Activated gamma-delta T cell (primary cell): ENCODE data around the gene FHOD3.

Experiments
- DNase-seq: peaks from one replicate; lab custom pipeline; 2025; lab: John Stamatoyannopoulos, UW

Gene FHOD3

DNA sequence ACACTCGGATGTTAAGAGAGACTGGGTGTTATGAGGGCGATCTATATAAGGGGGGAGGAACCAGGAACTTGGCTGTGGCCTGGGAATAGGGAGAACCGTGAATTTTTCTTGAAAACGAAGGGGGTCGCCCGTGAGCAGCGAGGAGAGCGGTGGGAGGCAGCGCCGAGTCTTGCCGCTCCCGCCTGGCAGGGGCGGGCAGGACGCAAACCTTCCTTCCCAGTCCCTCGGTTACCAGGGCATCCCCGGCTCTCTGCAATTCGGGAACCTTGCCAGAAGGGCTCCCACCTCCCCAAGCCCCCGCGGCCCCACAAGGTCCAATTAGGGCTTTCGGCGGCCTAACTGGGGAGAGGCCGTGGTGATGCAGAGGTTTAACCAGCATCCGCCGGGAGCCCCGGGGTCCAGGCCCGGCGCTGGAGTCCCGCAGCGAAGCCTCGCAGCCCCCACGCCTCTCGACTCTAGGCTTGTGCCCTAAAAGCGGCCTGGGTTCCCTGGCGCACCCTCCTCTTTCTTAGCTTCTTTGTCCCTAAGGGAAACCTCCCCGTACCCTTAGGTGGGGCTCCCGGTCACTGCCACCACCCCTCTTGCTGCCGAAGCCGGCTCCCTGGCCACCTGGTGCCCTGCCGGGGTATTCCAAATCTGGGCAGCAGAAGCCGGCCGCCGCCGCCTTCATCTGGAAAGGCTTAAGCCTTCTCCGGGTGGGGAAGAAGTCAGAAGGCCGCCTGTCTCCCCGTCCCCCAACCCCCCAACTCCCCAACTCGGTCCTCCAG, 680 bp upstream of the FHOD3 start:
- no peak for DNase-seq

DNA sequence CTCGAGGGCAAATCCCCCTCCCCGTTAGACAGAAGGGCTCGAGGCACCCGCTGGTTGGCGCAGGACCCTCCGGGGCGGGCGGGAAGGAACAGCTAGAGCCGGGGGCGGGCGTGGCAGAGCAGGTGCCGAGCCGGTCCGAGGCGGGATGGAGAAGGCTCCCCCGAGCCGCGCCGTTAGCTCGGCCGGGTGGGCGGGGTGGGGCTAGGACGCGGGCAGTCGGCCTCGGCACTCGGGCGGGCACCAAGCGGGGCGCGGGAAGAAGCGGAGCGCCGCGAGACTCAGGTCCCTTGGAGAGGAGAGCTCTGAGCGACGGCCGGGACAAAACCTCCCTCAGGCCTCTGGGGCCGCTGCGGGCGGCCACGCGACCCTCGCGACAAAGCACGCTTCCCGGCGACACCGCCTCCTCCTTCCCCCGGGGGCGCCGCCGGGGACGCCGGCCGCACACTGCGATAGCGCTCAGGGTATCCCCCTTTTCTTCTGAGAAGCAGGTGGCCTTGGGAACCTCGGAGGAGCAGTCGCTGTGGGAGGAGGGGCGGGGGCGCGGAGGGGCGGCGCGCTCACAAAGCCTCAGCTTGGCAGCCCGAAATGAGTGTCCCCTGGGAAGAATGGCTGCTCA, 721 bp downstream of the FHOD3 start:
- DNase-seq, result no peak

DNA sequence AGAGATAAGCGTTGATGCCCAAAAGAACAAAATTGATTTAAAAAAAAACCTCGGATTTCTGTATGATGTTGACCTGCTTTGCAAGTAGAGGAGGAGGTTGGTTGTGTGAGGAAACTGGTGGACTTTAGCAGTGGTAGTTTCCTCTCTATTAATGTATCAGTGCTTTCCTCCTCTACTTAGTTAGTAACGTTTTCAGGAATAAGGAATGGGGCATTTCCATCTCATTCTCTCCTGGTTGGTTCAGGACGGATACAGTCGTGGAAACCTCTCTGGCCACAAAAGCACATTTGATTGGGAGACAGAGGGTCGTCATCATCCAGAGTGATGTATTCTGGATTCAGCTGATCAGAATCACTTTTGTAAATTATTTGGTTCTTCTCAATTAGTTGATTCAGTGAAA, 1.5 kb downstream of the FHOD3 start:
- no peak for DNase-seq

DNA sequence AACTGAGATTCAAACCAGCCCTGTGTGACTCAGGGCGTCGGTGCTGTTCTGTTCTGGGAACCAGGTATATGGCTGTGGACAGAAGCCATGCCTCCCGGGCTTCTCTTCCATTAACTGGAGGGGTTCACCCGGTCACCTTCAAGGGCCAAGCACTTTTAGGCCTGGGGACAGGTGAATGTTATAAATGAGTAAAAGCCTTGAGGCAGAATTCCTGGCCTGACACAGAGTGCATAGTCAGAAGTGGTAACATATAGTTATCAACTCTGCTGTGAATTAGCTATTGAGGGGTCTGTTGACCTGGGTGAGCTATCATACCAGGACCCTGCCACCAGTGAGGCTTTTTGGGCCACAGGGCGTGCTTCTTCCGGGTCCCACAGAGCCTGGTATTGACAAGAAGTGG, 2.7 kb downstream of the FHOD3 start:
- no peak for DNase-seq

DNA sequence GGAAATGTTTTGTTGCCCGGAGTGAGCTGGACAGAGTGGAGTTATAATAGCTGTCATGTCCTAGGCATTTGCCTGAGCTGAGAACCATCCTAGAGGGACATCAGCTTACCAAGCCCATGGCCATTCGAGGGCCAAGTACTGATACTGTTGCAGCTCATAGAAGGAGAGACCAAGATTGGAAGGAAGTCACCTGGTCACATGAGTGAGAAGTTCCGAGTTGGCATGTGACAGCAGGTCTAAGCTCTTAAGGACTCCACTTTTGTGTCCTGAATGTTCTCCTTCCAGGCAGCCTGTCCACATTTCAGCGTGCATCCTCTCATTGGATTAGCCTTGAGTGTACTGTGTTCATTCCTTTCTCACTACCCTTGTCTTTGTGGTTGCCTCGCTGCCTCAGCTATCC, 4.4 kb downstream of the FHOD3 start:
- no peak for DNase-seq

DNA sequence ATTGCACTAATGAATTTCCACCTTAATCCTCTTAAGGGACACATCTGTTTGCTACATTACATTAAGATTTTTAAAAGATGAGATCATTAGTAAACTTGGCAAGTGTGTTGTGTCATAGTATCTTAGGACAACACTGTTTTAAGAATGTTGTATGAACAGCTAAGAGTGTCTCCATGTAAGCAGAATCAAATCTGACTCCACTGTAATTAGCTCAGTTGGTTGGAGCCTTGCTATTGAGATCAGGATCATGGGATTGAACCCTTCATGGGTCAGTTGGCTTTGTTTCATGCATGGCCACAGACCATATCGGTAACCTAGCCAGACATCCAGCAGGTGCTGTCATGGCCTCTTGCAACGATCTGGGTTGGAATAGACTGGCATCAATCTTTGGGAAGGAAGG, 5.2 kb downstream of the FHOD3 start:
- DNase-seq, result no peak

DNA sequence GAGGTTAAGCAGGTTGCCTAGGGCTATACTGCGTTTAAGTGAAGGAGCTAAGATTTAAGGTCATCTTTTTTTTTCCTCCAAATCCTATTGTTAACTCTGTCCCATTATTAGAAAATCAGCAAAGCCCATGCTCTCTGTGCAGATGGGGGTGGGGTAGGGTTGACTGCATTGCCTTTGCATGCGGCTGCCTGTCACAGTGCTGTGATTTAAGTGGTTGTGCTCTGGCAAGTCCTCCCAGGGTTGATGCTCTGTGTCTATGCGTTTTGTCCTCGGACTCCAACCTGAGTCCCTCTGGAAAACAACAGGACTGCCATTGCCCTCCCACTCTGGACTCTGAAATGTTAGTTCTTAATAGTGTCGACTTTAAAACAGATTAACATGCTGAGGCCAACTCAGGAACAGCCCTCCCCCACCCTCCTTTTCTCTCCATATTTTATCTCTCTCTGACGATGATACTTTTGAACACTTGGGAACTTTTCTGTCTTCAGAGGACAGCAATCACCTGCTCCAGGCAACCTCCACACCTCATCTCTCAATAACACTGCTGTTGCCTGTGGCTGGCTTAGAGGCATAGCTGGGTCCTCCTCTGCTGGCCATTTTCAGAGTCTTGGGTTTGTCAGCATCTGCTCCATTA, 5.8 kb downstream of the FHOD3 start:
- no peak for DNase-seq

DNA sequence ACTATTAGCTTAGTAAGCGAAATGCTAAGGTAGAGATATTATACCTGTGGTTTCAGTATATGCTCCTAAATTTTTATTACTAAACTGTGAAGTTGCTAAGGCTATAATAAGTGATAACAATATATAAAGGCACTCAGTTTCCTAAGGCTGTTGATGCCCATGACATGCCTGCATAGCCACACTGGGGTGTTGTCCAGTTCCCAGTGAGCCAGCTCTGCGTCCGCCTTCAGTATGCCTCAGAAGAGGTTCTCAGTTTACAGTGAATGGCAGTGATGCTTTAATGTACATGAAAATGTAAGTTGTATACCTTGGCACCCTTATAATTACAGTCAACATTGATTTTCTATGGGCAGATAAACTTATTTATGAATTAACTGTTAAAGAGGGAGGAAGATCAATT, 7.2 kb downstream of the FHOD3 start:
- DNase-seq, result no peak

DNA sequence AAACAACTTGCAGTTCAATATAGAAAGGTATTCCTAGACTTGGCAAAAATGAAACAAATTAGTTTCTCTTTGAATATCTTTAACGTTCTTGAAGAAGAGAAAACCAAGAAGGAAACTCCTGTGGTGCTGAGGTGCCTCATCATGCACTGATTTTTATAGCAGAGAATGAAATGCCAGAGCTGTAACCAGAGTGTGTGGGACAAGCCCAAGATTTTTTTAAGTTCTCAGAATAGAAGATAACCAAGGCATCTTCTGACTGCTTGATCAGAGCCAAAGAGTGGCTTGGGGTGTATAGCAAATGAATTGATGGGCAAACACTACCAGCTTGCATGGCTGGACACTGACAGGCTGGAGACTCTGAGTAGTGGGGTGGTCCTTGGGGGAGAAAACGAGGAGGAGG, 7.9 kb downstream of the FHOD3 start:
- no peak for DNase-seq

DNA sequence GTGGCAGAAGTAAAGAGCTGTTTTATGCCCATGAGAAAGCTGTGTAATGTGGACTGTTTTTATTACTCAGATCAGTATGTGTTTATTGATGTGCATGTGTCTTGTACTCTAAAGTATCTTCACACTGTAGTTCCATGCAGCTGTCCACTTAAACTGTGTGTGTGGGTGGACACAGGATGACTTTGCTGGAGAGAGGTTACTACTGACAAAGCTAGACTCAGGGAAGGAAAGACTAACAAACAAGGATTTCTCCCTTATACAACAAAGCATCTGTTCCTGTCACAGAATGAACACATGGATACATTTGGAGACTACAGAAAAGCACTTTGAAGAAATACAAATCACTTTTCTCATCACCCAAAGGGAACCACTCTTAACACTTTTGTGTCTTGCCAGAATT, 10.0 kb downstream of the FHOD3 start:
- no peak for DNase-seq

DNA sequence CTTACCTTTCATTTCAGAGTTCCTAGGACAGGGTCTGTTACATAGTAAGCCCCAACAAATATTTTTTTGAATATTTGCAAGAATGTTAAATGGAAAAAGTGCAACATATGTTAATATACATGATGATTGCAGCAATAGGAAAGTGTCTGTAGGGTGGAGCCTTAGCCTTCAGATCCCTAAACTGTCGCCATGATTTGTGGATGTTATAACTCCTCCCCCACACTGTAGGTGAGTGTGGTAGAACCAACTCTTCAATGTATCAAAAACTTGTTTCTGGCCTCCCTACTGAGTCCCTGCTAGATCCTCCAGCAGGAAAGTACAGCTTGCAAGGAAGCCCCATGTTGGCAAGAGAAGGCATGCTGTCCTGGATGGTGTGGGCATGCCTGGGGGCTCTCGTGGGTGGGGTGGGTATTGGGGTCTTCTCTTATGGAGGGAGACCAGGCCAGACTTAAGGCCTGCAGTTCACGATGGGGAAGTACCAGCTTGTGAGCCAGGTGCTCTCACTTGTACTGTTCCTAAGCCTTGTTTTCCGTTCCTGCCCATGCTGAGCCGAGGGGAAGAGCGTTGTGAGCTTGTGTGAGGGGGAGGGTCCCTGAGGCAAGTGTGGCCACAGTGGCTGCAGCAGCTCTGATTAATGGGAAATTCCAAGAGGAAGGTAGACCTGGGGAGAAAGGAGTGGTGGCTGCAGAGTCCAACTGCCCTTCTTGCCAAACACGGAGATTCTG, 11.4 kb downstream of the FHOD3 start:
- DNase-seq, result no peak

DNA sequence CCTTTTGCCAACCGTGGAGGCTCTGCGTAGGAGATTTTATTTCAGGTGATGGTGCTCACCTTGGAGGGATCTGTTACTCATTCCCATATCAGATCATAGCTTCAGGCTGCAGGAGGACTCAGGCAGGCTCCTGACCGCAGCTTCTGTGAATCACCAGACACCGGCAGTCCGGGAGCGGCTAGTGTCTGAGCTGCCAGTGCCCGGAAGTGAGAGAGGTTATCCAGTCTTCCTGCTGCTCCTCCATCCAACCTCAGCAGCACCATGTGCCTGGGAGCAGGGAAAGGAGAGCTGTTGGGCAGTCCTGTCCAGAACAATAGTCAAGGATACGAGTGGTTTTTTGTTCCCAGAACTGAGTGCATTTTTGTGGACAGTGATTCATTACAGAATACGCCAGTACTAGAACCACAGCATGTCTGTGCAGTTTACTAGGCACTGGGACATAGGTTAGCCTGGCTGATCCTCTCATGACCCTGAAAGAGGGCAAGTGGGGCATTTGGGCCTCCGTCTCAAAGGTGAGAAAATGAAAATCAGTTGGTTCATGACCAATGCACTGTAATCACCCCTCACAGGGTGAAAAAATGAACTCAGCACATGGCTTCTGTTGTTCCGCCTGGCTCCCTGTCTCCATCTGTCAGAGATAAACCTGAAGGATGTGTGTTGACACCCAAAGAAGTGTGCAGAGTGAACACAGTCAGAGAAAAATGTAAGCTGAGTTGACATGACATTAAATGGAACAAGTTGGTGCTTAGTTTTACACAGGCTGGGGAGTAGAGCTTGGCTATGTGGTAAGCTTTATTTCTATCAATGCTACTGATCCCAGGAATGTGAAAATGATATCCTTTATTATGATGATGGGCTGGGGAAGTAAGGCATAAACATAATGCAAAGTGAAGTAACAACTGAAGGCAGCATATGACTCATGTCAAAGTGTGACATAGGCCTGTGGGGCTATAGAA, 12.2 kb downstream of the FHOD3 start:
- no peak for DNase-seq

DNA sequence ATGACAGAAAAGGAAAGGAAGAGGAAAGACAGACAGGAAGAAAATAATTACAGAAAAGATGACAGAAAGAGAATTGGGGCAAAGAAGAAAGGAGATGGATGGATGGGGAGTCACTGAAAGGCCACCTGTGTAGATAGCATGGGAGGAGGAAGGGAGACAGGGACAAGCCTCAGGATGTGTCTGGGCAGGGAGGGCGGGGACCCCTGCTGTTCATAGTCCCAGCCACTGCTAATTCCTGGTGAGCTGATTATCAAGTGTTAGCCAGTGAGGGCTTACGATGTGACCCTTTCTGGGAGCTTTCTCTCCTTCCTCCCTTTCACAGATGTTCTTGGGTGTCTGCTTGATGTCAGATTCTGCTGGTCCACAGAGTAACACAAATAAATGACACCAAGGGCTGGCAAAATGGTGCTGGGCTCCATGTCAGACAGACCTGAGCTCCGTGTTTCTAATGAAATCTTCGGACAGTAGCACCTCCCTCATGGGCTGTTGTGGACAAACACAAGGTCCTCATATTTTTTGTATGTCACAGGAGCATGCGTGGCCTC, 13.6 kb downstream of the FHOD3 start:
- no peak for DNase-seq

DNA sequence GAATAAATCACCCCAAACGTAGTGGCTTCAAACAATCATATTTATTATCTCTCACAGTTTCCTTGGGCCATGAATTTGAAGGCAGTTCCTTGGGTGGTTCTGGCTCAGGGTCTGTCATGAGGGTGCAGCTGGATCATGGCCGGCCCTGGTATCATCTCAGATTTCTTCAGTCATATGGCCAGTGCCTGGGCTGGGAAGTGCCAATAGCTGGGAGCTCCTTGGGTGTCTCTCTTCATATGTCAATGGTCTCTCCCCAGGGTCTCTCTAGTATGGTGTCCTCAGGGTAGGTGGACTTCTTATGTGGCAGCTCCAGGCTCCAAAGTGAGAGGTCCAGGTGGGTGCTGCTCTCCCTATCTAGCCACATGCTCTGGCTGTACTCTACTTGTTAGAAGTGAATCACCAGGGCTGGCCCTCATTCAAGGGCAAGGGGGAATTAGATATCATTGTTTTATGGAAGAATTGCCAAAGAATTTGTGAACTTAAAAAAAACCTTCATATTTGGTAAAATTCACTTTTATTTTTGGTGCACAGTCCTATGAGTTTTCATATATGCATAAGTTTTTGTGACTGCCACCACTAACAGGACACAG, 15.4 kb downstream of the FHOD3 start:
- no peak for DNase-seq

DNA sequence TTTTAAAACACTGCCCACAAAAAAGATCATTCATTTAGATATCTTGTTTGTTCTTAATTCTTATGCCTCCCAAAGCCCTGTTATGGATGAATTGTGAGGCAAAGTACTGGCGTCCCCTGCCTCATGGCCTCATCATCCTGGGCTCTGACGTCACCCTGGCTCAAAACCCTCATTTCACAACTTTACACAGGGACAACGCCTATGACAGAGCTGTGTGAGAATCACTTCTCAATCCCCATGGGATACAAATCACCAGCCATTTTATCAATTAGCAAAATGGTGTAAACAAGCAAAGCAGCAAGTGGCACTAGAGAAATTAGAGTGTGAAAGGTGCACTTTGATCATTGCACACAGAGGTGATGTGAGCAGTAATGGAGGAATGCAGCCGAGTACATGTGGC, 16.6 kb downstream of the FHOD3 start:
- no peak for DNase-seq

DNA sequence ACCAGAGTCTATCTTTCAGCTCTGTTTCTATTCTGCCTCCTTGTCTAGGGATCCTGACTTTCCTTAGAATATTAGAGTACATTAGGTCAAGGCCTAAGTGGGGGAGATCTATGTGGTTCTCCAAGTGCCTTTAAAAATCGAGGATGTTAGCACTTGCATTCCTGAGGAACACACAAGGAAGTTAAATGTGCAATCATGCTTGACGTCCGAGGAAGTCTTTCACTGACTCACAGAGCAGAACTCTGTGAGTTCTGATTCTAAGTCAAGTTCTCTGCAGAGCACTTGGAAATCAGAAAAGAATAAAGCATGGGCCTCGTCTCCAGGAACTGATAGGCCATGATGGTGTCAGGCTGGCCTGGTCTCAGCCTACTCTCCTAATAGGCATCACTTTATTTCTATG, 17.2 kb downstream of the FHOD3 start:
- no peak for DNase-seq

DNA sequence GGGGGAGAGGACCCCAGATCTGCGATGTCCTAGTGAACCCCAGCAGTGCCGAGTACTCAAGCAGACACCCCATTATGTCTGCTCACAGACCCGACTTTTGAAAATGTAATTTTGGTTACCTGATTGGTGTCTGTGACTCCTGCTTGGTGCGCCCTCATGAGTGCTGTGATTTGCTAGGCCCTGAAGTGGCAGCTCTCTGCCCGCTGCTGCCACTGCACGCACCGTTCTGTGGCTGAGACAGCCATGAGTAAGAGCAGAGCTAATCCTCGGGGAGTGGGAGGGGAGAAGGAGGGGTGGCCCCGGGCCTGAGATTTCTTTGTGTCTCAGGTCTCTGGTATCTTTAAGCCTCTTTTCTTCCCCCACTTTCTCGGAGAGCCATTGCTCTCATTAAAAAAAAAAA, 18.2 kb downstream of the FHOD3 start:
- no peak for DNase-seq

DNA sequence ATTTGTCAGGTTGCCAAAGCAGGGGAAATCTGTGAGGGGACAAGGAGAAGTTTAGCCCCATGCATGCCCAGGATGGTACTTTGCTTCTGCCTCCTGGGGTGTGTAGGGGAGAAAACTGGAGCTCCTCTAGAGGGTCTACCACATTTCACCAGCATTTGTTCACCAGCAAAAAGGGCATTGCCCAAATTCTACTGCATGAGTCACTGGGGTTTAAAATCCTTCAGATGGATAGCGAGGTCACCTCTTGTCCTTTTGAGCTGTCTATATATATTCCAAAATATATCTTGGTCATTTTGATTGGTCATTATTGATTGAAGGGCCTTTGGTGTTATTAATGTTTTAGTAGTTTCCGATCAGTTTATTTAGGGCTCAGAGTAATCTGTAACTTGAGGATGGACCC, 18.7 kb downstream of the FHOD3 start:
- no peak for DNase-seq

DNA sequence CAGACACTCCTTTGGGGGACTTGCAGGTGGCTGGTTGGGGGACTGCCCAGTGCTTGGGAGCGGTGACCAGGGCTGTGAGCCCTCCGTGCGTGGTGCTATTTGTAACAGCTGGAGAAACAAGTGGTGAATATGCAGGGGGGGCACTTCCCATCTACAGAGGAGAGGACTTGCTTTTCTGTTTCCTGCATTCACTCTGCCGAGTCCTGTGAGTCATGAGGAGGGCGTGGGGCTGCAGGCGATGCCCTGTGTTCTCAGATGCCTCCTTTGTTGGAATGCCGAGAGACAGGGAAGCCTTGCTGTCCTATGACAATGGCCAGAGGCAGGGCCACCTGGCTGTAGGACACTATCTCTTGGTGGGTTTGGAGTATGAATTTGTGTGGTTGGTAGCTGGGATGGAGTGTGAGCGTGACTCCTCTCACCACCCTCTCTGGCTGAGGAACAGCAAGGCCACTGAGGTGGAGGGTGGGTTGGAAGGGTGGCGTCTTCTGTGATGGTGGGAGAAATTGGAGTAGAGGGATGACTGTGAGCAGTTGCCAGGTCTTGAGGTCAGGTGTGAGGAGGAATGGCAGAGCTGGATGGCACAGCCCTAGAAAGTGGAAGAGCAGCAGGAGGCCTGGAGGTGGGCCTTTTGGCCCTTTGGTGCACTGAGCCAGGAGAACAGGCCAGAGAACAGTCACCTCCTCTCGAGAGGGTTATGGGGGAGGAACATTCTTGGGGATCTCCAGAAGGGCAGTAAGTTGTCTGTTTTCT, 24.3 kb downstream of the FHOD3 start:
- no peak for DNase-seq

DNA sequence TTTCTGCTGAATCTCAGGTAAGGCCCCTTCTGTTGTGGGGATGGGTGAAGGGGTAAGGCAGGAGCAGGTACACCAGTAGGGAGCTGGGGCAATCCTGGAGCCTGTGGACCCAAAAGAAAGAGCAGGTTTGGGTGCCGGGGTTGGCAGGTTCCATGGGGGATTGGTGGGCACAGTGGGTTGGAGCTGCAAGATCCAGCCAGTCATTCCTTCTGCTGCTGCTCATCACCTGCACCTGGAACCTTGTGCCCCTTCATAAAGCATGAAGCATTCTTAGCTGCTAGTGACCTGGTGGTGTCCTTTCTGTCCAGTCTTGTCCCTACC, 24.9 kb downstream of the FHOD3 start:
- DNase-seq, result no peak
